ELF-1 (cell line): ENCODE results near the gene USP14.

Experiments used
- DNase-seq: peaks from one replicate; pipeline ENCODE4 v3.0.0-alpha.2; 2016; ENCODE audit warnings: low read depth, low spot score

The USP14 gene

DNA sequence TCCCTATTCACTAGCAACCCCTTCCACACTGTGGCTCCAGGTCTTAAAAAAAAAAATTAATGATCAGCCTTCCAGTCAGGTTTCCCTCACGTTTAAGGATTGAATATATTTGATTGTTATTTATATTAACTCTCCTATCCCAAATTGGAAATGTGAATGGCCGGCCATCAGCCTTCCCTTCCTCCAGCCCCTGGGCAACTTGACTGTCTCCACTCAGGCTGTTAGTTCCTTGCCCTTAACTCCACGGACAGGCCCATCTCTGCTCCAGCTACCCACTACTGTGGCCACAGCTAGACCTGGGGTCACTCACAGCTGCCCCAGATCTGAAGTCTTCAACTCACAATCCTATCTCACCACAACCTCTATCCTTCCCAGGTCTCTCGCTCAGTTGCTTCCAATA lies 69.5 kb downstream of the USP14 start:
- no peak for DNase-seq

DNA sequence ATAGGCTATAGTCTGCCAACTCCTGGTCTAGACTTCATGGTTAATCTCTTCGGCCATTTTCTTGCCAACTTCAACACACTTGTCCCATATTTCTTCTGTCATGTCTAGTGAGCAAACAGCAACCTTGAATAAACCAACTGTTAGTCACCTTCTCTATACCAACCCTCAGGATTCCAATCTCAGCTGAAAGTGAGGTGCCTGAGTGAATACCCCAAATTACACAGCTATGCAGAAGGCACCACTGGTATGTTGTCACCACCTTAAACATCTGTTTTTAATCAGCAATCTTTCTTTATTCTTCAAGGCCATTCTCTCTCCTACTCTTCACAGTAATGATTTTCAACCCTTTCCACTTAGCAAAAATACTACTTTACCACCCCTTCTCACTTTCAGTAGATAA lies 70.2 kb downstream of the USP14 start:
- DNase-seq = no peak

DNA sequence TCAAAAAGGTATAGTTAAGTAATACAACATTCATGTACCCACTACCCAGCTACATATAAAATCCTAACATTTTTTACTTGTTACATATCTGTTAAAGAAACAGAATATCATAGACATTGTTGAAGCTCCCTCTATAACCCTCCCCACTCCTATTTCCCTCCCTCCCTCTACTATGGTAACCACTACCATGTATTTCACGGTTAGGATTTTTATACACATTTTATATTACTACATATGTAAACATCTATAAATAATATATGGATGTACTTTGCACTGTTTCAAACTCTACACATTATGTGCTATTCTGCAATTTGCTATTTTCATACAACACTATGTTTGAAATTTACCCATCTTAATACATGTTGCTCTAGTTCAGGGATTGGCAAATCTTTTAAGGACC lies 73.2 kb downstream of the USP14 start:
- no peak for DNase-seq

DNA sequence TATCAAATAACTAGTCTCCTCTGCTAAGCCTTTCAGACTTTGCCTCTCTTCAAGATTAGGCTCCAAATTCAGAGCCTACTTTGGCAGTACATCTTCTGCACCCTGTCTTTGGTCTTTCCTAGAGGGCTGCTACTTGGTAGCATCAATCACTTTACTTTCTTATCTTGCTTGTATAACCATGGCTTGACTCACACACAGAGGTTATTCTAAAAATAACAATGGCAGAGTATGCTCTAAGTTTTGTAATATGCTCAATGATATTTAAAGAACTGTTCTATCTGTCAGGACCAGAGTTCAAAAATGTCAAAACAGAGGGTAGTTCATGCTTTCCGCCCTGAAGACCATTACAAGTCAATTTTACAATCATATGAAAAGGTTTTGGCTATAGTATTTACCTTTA lies 81.8 kb downstream of the USP14 start:
- no peak for DNase-seq

DNA sequence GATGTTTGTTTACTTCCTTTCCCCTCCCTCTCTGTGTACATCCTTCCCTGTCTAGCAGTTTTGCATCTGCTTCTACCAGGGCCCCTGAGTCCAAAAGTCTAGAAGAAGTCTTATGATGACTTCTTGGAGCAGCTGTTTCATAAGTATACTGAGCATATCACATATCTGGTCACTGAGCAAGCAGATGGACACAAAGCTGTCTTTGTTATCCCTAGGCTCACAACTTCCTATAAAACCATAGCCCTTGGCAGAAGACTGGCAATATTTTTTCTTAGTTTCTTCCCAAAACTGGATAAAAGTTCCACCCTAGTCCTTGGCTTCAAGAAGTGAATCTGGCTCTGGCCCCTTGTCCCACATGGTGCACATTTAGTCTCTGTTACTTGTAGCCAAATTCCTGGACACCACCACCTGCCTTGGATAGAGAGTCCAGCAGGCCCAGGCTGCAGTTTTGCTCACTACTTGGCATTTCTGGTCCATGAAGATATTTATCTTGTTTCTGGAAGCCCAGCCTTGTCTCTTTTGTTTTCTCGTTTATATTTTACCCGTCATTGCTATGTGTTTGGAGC lies 87.0 kb downstream of the USP14 start:
- no peak for DNase-seq

DNA sequence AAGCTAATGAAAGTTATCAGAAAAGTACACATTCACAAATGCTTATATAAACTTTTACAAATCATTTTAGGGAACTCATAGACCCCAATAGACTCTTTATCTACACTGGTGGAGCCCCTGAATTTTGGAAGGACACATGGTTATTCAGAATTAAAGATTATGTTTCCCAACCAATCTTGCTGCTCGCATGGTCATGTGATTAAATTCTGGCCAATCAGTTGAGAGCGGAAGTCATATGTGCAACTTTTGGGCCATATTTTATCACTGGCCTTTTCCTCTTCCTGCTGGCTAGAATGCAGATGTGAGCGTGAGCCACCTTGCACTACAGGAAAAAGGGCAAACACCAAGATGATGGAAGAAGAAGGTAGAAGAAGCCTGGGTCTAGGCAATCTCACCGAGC lies 89.7 kb downstream of the USP14 start:
- DNase-seq = no peak

DNA sequence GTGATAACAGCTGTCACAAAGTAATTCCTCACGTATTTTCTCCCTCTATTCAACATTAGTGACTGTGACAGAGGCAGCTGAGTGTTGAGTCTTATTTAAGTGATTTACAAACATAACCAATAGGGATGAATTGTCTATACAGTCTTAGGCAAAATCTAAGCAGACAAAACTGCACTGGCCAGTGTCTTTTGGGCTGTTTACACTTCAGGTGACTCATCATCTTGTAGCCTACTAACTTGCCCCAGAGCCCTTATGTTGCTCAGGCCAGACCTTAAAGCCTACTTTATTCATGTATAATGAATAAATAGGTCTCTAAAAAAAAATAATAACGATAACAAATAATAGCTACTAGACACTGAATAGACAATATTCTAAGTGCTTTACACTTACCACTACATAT lies 92.3 kb downstream of the USP14 start:
- DNase-seq = no peak

DNA sequence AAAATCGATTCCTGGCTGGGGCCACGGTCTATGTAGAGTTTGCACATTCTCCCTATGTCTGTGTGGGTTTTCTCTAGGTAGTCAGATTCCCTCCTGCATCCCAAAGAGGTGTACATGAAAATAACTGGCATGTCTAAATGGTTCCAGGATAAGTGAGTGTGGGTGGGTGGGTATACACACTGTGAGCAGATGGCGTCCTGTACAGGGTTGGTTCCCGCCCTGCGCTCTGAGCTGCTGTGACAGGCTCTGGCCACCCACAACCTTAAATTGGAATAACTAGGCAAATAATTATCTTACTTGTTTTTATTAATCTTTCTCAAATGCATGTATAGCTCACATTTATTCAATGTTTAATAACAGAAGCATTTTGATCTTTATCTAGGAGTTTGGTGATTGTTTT lies 93.2 kb downstream of the USP14 start:
- DNase-seq = no peak

DNA sequence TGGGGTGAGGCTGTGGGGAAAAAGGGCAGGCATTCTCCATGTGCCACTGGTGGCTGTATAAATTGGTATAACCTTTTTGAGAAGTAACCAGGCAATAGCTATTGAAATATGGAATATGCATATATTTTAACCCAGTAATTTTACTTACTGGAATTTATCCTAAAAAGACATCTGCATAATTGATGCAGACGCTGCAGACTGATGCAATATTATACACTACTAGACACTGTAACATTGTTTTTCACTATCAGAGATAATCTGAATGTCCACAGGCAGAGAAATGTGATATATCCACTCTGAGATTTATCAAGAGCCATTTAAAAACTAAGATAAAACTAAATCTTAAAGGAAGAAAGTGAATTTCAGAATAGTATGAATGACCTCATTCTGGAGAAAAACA lies 94.8 kb downstream of the USP14 start:
- no peak for DNase-seq

DNA sequence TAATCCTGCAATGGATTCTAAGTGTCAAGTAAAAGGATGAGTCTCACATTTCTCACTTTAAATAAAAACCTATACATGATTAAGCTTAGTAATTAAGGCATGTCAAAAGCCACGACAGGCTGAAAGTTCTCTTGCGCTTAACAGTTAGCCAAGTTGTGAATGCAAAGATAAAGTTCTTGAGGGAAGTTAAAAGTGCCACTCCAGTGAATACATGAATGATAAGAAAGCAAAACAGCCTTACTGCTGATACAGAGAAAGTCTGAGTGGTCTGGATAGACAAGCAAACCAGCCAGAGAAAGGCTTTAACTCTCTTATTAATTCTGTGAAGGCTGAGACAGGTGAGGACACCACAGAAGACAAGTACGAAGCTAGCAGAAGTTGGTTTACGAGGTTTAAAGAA lies 96.8 kb downstream of the USP14 start:
- no peak for DNase-seq

DNA sequence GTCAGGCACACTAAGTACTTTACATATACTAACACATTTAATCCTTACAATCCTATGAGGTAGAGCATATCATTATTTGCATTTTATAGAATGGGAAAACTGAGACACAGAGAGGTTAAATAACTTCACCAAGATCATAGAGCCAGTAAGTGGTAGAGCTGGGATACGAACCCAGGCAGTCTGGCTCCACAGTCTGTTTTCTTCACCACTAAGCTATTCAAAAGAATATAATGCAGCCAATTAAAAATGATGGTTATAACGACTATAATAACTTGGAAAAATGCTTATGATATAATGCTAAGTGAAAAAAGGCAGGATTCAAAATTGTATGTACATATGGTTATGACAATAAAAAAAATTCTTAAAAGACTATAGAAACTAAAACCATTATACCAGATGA lies 102.2 kb downstream of the USP14 start:
- DNase-seq = no peak

DNA sequence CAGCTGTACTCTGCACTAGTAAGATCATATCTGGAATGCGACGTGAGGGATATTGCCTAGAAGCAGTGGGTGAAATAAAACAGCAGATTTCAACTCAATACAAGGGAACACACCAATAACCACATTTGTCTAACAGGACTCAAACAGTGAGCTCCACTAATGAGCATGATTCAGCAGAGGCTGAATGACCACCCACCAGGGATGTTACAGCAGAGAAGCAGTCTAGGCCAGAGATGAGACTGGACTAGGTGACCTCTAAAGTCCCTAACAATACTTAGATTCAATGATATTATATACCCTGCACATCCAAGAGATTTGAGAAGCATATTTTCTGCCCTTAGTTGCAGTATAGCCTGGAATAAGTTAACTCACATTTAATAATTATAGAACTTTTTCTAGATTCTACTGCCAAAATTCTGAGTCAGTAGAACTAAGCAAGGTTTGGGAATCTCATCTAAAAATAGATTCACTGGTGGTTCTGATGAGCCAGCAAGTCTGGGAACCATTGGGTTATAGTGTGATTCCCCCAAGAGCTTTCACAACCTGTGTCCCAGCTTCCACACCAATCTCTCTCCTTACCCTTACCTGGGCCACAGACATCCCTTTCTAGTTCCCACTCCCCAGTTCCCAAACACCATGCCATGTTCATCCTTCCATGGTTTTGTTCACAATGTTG lies 103.2 kb downstream of the USP14 start:
- DNase-seq = no peak
